Mesendoderm (in vitro differentiated cells): ENCODE measurements around the gene GCNT2.

Experiments used
- DNase-seq: peaks from one replicate; pipeline ENCODE4 v3.0.0; 2013
- H2AK5ac ChIP-seq: 2 replicates; pipeline ENCODE4 v1.6.1; 2013; ENCODE audit warnings: low read length, inconsistent platforms
- H2BK120ac ChIP-seq: 2 replicates; pipeline ENCODE4 v1.6.1; 2013; ENCODE audit warnings: low read depth, mild to moderate bottlenecking, low read length, moderate library complexity, mixed read lengths
- H2BK15ac ChIP-seq: replicated peaks from 2 replicates; pipeline ENCODE4 v1.6.1; 2013; ENCODE audit warnings: low read depth, mild to moderate bottlenecking, moderate library complexity
- H2BK5ac ChIP-seq: 2 replicates; pipeline ENCODE4 v1.6.1; 2013; ENCODE audit warnings: low read length, inconsistent platforms
- H3K18ac ChIP-seq: 2 replicates; pipeline ENCODE4 v1.6.1; 2013; ENCODE audit warnings: mild to moderate bottlenecking, low read length, mixed read lengths
- H3K23ac ChIP-seq: one replicate; pipeline ENCODE4 v1.6.1; 2013; ENCODE audit warnings: low read length
- H3K27ac ChIP-seq: 2 replicates; pipeline ENCODE4 v1.5.1; 2013; ENCODE audit warnings: low read depth, mild to moderate bottlenecking, inconsistent platforms, low read length, moderate library complexity
- H3K27me3 ChIP-seq: 2 replicates; pipeline ENCODE4 v1.6.1; 2013; ENCODE audit warnings: low read length, control low read depth, mild to moderate bottlenecking, inconsistent platforms; ENCODE audit not compliant: insufficient read depth, poor library complexity
- H3K36me3 ChIP-seq: 2 replicates; pipeline ENCODE4 v1.6.1; 2013; ENCODE audit warnings: low read length, inconsistent platforms; ENCODE audit not compliant: control insufficient read depth, insufficient read depth
- H3K4ac ChIP-seq: one replicate; pipeline ENCODE4 v1.6.1; 2013; ENCODE audit warnings: low read depth, mild to moderate bottlenecking, low read length, moderate library complexity
- H3K4me1 ChIP-seq: 2 replicates; pipeline ENCODE4 v1.6.1; 2013; ENCODE audit warnings: low read depth, low read length, inconsistent platforms; ENCODE audit not compliant: control insufficient read depth
- H3K4me2 ChIP-seq: 2 replicates; pipeline ENCODE4 v1.6.1; 2013; ENCODE audit warnings: low read length
- H3K4me3 ChIP-seq: 2 replicates; pipeline ENCODE4 v1.5.1; 2013; ENCODE audit warnings: mild to moderate bottlenecking, low read length
- H3K56ac ChIP-seq: one replicate; pipeline ENCODE4 v1.6.1; 2013; ENCODE audit warnings: low read length
- H3K79me1 ChIP-seq: 2 replicates; pipeline ENCODE4 v1.6.1; 2013; ENCODE audit warnings: low read length, inconsistent platforms
- H3K79me2 ChIP-seq: 2 replicates; pipeline ENCODE4 v1.6.1; 2013; ENCODE audit warnings: mild to moderate bottlenecking, low read length; ENCODE audit not compliant: control insufficient read depth, insufficient read depth
- H3K9ac ChIP-seq: 2 replicates; pipeline ENCODE4 v1.6.1; 2013; ENCODE audit warnings: low read length, inconsistent platforms
- H4K5ac ChIP-seq: one replicate; pipeline ENCODE4 v1.6.1; 2013; ENCODE audit warnings: low read length
- H4K8ac ChIP-seq: one replicate; pipeline ENCODE4 v1.6.1; 2013; ENCODE audit warnings: low read depth, mild to moderate bottlenecking, control low read depth, low read length, moderate library complexity
- WGBS: extraction: QIAGEN DNeasy Blood & Tissue Kit; methylation state at CpG from one replicate; pipeline ENCODE4 v1.1.7; 2013; ENCODE audit warnings: low lambda C conversion rate, missing lambda C conversion rate; ENCODE audit not compliant: insufficient coverage; ENCODE audit errors: extremely low coverage; 5-methylcytosine and 5-hydroxymethylcytosine counted together

The GCNT2 gene

DNA sequence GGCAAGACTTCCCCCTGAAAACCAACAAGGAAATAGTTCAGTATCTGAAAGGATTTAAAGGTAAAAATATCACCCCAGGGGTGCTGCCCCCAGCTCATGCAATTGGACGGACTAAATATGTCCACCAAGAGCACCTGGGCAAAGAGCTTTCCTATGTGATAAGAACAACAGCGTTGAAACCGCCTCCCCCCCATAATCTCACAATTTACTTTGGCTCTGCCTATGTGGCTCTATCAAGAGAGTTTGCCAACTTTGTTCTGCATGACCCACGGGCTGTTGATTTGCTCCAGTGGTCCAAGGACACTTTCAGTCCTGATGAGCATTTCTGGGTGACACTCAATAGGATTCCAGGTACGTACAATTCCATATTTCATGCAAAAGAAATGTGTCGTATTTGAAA, 35.8 kb downstream of the GCNT2 start:
- peaks cover 28% of the 10 kb centered on the region for H3K79me2 ChIP-seq
- H3K56ac ChIP-seq: peak overlapping the region; percentile 79
- no peak overlapping the region for H4K8ac ChIP-seq
- no peak for DNase-seq
- no peak overlapping the region for H3K23ac ChIP-seq
- no peaks in the 10 kb centered on the region for H3K36me3 ChIP-seq
- peak overlapping the region; percentile 9 for H3K4ac ChIP-seq
- H2BK120ac ChIP-seq: peak overlapping the region; percentile 64
- H3K9ac ChIP-seq: peak overlapping the region; percentile 69
- H2BK15ac ChIP-seq: peak overlapping the region; percentile 75
- peaks cover 11% of the 10 kb centered on the region for H3K4me1 ChIP-seq
- H3K27ac ChIP-seq: no peak overlapping the region
- no peak overlapping the region for H2BK5ac ChIP-seq
- no peaks in the 10 kb centered on the region for H3K79me1 ChIP-seq
- no peaks in the 10 kb centered on the region for H3K27me3 ChIP-seq
- no peak overlapping the region for H4K5ac ChIP-seq
- H3K18ac ChIP-seq: peak overlapping the region; percentile 85
- WGBS: no CpG with 5 or more reads among the region's 6 CpGs
- H3K4me2 ChIP-seq: peak overlapping the region; percentile 59
- peak overlapping the region; percentile 24 for H3K4me3 ChIP-seq
- H2AK5ac ChIP-seq: no peak overlapping the region

GRCh38 chr6:10557913-10558312, 36.8 kb downstream of the GCNT2 start:
- Histone ChIP-seq H3K36me3 (no peaks in the 10 kb centered on the region), H3K4me3 (no peak overlapping the region), H3K79me1 (no peaks in the 10 kb centered on the region), H4K8ac (no peak overlapping the region), H3K9ac (peak overlapping the region; percentile 32), H3K4me2 (peak overlapping the region; percentile 26), H3K4ac (no peak overlapping the region), H4K5ac (no peak overlapping the region), H3K4me1 (peaks cover 11% of the 10 kb centered on the region), H3K79me2 (peaks cover 33% of the 10 kb centered on the region), H2AK5ac (no peak overlapping the region), H3K18ac (no peak overlapping the region), H2BK5ac (no peak overlapping the region), H3K23ac (no peak overlapping the region), H2BK120ac (no peak overlapping the region), H3K27ac (no peak overlapping the region), H3K27me3 (no peaks in the 10 kb centered on the region), H3K56ac (peak overlapping the region; percentile 60), H2BK15ac (no peak overlapping the region)
- no peak for DNase-seq

DNA sequence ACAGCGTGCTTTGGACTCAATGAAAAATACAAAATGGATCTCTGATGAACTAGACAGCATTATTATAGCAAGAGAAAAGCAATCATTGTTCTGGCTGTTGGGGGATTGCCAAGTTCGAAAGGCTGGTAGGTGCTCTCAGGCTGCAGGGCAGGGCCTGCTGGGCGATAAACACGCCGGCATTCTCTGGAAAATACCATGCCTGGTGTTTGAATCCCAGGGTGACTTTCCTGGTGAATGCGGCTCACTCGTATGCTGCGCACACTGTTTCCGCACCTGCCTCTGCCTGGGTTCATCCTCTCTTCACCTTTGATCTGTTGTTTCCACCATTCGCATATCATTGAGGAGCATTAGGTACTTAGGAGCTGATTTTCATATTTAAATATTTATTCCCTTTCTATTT, 37.4 kb downstream of the GCNT2 start:
- WGBS: no CpG with 5 or more reads among the region's 10 CpGs
- peak overlapping the region; percentile 15 for H3K23ac ChIP-seq
- no peak overlapping the region for H2AK5ac ChIP-seq
- H3K79me1 ChIP-seq: no peaks in the 10 kb centered on the region
- H3K27me3 ChIP-seq: no peaks in the 10 kb centered on the region
- no peak overlapping the region for H2BK15ac ChIP-seq
- H3K9ac ChIP-seq: peak overlapping the region; percentile 52
- no peak overlapping the region for H3K27ac ChIP-seq
- H3K18ac ChIP-seq: no peak overlapping the region
- H3K36me3 ChIP-seq: no peaks in the 10 kb centered on the region
- H2BK120ac ChIP-seq: no peak overlapping the region
- peaks cover 33% of the 10 kb centered on the region for H3K79me2 ChIP-seq
- H4K5ac ChIP-seq: no peak overlapping the region
- peaks cover 11% of the 10 kb centered on the region for H3K4me1 ChIP-seq
- no peak overlapping the region for H2BK5ac ChIP-seq
- H3K56ac ChIP-seq: peak overlapping the region; percentile 77
- H4K8ac ChIP-seq: no peak overlapping the region
- H3K4me2 ChIP-seq: peak overlapping the region; percentile 35
- H3K4ac ChIP-seq: no peak overlapping the region
- peak overlapping the region; percentile 24 for H3K4me3 ChIP-seq
- DNase-seq: peak; percentile 76

DNA sequence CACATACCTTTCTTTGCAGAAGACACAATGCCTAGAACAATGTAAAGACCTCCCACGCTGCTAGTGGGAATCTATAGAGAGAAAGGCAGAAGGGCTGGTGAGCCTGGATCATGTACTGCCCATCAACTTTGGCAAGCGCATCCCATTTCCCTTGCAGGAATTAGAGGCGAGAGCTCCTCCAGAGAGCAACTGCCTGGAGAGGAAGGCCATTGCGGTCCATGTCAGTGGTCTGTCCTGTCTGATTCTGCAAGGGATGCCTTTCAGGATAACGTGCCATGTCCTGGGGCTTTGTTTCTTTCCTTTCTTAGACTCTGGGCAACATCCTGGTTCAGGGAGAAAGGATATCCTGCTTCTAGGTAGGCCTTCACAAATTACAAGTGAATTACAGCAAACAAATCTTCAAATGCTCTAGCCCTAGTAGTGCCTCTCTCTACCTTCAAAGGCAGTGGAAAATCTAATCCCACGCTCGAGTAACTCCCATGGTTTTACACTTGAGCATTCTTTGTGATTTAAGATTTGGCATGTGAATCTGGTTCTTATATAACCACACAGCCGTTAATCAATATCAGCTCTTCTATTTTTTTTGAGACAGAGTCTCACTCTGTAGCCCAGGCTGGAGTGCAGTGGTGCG, 38.5 kb downstream of the GCNT2 start:
- H3K27me3 ChIP-seq: no peaks in the 10 kb centered on the region
- no peak overlapping the region for H4K8ac ChIP-seq
- H3K27ac ChIP-seq: no peak overlapping the region

DNA sequence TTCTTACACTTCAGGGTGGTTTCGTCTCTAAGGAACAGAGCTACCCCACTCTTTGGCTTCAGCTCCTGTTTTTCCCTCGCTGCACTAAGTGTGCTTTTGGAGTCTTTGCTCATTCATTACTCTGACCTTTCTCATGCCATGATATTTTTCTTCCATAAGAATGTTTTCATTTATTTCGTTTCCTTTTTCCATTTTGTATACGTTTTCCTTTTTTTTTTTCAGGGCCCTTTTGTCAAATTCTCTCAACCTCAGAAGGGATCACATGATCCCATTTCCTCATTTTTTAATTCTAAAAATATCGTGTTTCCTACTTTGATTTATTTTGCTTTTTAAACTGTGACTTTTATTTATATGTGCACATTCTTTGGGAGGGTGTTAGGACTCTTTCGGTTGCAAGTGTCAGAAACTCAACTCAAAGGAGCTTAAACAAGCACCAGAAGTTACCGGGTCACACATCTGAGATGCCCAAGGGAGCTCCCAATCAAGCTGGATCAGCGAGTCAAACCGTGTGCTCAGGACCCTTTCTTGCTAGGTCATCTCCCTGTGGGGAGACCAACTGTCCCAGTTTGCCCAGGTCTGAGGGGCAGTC, 40.6 kb downstream of the GCNT2 start:
- no peak for DNase-seq
- no peak overlapping the region for H4K8ac ChIP-seq
- no peak overlapping the region for H3K4ac ChIP-seq
- H3K36me3 ChIP-seq: no peaks in the 10 kb centered on the region
- H3K79me2 ChIP-seq: peaks cover 43% of the 10 kb centered on the region
- H2BK5ac ChIP-seq: no peak overlapping the region
- no peak overlapping the region for H3K18ac ChIP-seq
- H2BK15ac ChIP-seq: no peak overlapping the region
- H3K27ac ChIP-seq: no peak overlapping the region
- H3K4me2 ChIP-seq: no peak overlapping the region
- H3K27me3 ChIP-seq: no peaks in the 10 kb centered on the region
- no peak overlapping the region for H2BK120ac ChIP-seq
- WGBS: no CpG with 5 or more reads among the region's 9 CpGs
- no peak overlapping the region for H3K9ac ChIP-seq
- no peak overlapping the region for H4K5ac ChIP-seq
- peaks cover 5% of the 10 kb centered on the region for H3K4me1 ChIP-seq
- no peak overlapping the region for H2AK5ac ChIP-seq
- no peak overlapping the region for H3K23ac ChIP-seq
- no peak overlapping the region for H3K4me3 ChIP-seq
- peaks cover 2% of the 10 kb centered on the region for H3K79me1 ChIP-seq
- peak overlapping the region; percentile 12 for H3K56ac ChIP-seq

More for the DNA sequence above, 38.5 kb downstream of the GCNT2 start:
- Histone ChIP-seq H3K4me3 (no peak overlapping the region), H2BK15ac (no peak overlapping the region), H3K18ac (no peak overlapping the region), H3K79me1 (no peaks in the 10 kb centered on the region), H2BK5ac (no peak overlapping the region), H2BK120ac (no peak overlapping the region), H3K79me2 (peaks cover 40% of the 10 kb centered on the region), H3K4me1 (peaks cover 11% of the 10 kb centered on the region), H2AK5ac (no peak overlapping the region), H3K4ac (peak overlapping the region; percentile 79), H3K4me2 (peak overlapping the region; percentile 32), H3K23ac (no peak overlapping the region), H3K56ac (peak overlapping the region; percentile 17), H3K9ac (peak overlapping the region; percentile 16), H3K36me3 (no peaks in the 10 kb centered on the region), H4K5ac (no peak overlapping the region)
- no peak for DNase-seq
- no CpG with 5 or more reads among the region's 9 CpGs for WGBS
